ENCODE measurements around the gene AJM1. TPM values are rescaled to one million over a fixed set of nuclear protein-coding genes. Genes with fewer than 3 reads are reported as not detected.

AJM1 gene
- total RNA-seq, 1 experiment from 2014 or later = 2.9 TPM

DNA sequence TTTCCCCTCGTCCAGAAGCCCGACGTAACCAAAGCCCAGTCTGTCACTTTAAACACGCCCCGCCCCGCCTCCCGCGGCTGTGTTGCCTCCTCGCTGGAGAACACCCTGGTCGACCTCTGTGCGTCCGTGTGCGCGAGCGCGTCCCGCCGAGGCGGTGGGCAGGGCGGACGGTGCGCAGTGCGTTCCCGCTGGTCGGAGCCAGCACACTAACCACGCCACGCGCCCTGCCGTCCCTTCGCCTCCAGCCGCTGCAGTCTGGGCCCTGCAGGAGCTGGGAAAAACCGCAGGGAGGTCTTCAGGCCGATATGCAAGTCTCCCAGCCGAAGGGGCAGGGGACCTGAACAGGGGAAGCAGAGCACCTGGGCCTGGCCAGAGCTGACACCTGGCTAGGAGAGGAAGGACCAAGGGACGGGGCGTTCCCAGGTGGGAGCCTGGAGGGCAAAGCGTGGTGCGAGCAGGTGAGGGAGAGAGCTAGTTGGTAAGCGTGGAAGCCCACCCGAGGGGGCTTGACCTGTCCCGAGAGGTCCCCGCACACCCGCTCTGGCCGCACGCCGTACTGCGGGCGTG is 5.6 kb downstream of the AJM1 start:
- Mint-ChIP-seq H3K9me3 (ENCODE audit: low read depth, unreplicated experiment) (no peaks in the 10 kb centered on the region), H3K4me3 (ENCODE audit: low read depth, unreplicated experiment) (peak overlapping the region; percentile 96), H3K4me1 (ENCODE audit: low read depth, unreplicated experiment) (peaks cover 5% of the 10 kb centered on the region), H3K27ac (ENCODE audit: unreplicated experiment) (peak overlapping the region; percentile 98), H3K27me3 (ENCODE audit: unreplicated experiment) (no peaks in the 10 kb centered on the region), H3K36me3 (ENCODE audit: insufficient read depth, unreplicated experiment) (peaks cover 64% of the 10 kb centered on the region)
- peak; percentile 86 for DNase-seq
- no TSS peak for BruUV-seq (replicated peaks)
- TF ChIP-seq CTCF (IDR thresholded peaks at IDR 0.05; ENCODE audit: unreplicated experiment) = no peak
- CTCF ChIA-PET = no interaction called here
- intact Hi-C loops (cut with micrococcal nuclease; ENCODE audit: unreplicated experiment) = no loop called here

GRCh38 chr9:136848393-136849037 is 6.2 kb downstream of the AJM1 start:
- H3K9me3 Mint-ChIP-seq (ENCODE audit: low read depth, unreplicated experiment) = no peaks in the 10 kb centered on the region
- no peaks in the 10 kb centered on the region for H3K27me3 Mint-ChIP-seq (ENCODE audit: unreplicated experiment)
- BruUV-seq (replicated peaks) = no TSS peak
- peak overlapping the region; percentile 98 for H3K27ac Mint-ChIP-seq (ENCODE audit: unreplicated experiment)
- peaks cover 5% of the 10 kb centered on the region for H3K4me1 Mint-ChIP-seq (ENCODE audit: low read depth, unreplicated experiment)
- peak; percentile 44 for DNase-seq
- CTCF ChIA-PET = no interaction called here
- TF ChIP-seq CTCF (IDR thresholded peaks at IDR 0.05; ENCODE audit: unreplicated experiment) = no peak
- H3K36me3 Mint-ChIP-seq (ENCODE audit: insufficient read depth, unreplicated experiment) = peaks cover 65% of the 10 kb centered on the region
- intact Hi-C loops (cut with micrococcal nuclease; ENCODE audit: unreplicated experiment) = no loop called here
- peak overlapping the region; percentile 96 for H3K4me3 Mint-ChIP-seq (ENCODE audit: low read depth, unreplicated experiment)

DNA sequence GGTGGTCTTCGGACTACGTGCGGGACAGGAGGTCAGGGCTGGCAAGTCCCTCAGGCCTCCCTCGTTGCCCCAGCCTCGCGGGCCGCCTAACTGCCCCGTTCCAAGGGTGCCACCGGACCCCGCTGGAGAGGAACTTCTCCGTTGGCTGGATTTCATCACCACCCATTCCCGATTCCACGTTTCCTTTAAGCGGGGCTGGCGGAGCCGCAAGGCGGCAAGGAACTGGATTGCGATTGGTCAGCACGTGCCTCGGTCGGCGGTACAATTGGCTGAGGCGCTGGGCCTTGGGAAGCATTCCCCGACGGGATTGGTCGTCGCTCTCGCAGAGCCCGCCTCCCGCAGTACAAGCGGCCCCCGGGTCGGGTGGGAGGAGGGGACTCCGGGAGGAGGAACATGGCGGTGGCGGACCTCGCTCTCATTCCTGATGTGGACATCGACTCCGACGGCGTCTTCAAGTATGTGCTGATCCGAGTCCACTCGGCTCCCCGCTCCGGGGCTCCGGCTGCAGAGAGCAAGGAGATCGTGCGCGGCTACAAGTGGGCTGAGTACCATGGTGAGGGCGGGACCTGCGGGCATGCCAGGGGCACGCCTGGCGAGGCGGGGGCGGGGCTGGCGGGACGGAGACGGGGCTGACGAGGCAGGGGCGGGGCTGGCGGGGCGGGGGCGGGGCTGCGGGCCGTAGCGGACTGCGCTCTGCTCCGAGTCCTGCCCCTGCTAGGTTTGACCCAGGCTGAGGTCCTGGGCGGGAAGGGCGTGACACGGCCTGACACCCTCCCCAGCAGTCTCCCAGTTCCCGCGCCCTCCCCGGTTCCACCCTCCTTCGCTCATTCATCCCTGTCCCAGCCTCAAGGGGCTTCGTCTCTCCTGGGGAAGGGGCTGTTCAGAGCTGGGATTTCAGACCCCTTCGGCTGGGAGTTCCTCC is 7.0 kb downstream of the AJM1 start, which contains the start of gene PHPT1:
Gene PHPT1, plus strand, starts transcription at position 372 of the 922 bp plus-strand sequence. Its CDS starts 22 bp downstream, at position 394.
- Mint-ChIP-seq H3K4me3 (ENCODE audit: low read depth, unreplicated experiment) (peak within 1 kb of the TSS; percentile 96), H3K27ac (ENCODE audit: unreplicated experiment) (peak within 1 kb of the TSS; percentile 98), H3K9me3 (ENCODE audit: low read depth, unreplicated experiment) (no peaks in the 10 kb centered on the region), H3K36me3 (ENCODE audit: insufficient read depth, unreplicated experiment) (peaks cover 59% of the 10 kb centered on the region), H3K27me3 (ENCODE audit: unreplicated experiment) (no peaks in the 10 kb centered on the region), H3K4me1 (ENCODE audit: low read depth, unreplicated experiment) (peaks cover 5% of the 10 kb centered on the region)
- TF ChIP-seq CTCF (IDR thresholded peaks at IDR 0.05; ENCODE audit: unreplicated experiment) = no peak
- intact Hi-C loops (cut with micrococcal nuclease; ENCODE audit: unreplicated experiment) = no loop called here
- CTCF ChIA-PET = no interaction called here
- peak; percentile 94 for DNase-seq
- BruUV-seq (replicated peaks) = no TSS peak

- no peak for TF ChIP-seq CTCF (IDR thresholded peaks at IDR 0.05; ENCODE audit: unreplicated experiment)
- no peak for DNase-seq
- no peaks in the 10 kb centered on the region for H3K27me3 Mint-ChIP-seq (ENCODE audit: unreplicated experiment)
- peak overlapping the region; percentile 98 for H3K27ac Mint-ChIP-seq (ENCODE audit: unreplicated experiment)
- peak overlapping the region; percentile 96 for H3K4me3 Mint-ChIP-seq (ENCODE audit: low read depth, unreplicated experiment)
- intact Hi-C loops (cut with micrococcal nuclease; ENCODE audit: unreplicated experiment) = no loop called here
- no peaks in the 10 kb centered on the region for H3K9me3 Mint-ChIP-seq (ENCODE audit: low read depth, unreplicated experiment)
- TSS peak; percentile 83 for BruUV-seq (replicated peaks)
- H3K4me1 Mint-ChIP-seq (ENCODE audit: low read depth, unreplicated experiment) = peaks cover 5% of the 10 kb centered on the region
- peaks cover 65% of the 10 kb centered on the region for H3K36me3 Mint-ChIP-seq (ENCODE audit: insufficient read depth, unreplicated experiment)
- CTCF ChIA-PET = no interaction called here
These were observed 7.9 kb downstream of the AJM1 start for GRCh38 chr9:136849960-136850865.

Measured in Calu3 (cell line).